ENCODE data around the gene NECTIN1. TPM values are rescaled to one million over a fixed set of nuclear protein-coding genes. Genes with fewer than 3 reads are reported as not detected.
A peak's percentile ranks its signal among the peaks of the same experiment; 100 is the strongest.

Gene NECTIN1
- total RNA-seq, 4 donors from 2014 or later = 11.6 to 23.6 (median 16.6) TPM

DNA sequence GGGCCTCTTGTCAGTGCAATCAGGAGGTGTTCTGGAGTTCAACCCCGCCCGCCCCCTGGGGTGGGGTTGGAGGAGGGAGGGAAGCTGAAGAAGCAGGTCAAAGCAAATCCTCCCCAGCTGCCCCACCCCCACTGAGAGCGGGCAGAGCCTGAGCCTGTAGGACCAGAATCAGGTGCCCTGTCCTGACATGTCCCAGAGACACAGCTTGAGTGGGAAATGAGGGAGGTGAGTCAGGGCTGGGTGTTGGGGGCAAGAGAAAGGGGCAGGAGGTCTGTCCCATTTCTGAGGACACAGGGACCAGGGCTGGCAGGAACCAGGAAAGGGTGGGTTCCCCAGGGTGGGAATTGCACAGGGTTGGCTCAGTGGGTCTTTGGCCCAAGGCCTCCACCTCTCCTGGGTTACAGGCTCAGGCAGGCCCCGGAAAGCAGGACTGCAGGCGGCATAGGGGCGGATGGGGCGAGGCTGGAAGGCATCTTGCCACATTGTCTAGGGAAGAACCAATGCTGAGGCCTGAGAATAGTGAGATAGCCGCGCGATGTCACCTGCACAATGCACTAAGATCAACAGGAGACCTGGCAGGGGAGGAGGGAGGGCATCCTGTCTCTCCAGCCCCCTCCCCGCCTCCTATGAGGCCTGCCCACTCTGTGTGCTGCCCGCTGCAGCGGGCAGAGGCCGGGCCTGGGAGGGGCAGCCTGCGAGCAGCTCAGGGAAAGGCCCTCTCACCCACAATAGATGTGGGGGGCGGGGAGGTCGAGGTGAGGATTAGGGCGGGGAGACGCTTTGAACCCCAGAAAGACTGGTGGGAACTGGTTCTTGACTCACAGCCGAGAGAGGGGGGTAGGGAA, 32.4 kb downstream of the NECTIN1 start:
- Histone ChIP-seq H3K27me3 (no peaks in the 10 kb centered on the region), H3K4me1 (peaks cover 0 to 53% (median 3%) of the 10 kb centered on the region in 4 donors), H3K27ac (no peak overlapping the region), H3K9me3 (no peaks in the 10 kb centered on the region), H3K4me3 (no peak overlapping the region), H3K36me3 (no peaks in the 10 kb centered on the region)
- TF ChIP-seq, protein P1, sequence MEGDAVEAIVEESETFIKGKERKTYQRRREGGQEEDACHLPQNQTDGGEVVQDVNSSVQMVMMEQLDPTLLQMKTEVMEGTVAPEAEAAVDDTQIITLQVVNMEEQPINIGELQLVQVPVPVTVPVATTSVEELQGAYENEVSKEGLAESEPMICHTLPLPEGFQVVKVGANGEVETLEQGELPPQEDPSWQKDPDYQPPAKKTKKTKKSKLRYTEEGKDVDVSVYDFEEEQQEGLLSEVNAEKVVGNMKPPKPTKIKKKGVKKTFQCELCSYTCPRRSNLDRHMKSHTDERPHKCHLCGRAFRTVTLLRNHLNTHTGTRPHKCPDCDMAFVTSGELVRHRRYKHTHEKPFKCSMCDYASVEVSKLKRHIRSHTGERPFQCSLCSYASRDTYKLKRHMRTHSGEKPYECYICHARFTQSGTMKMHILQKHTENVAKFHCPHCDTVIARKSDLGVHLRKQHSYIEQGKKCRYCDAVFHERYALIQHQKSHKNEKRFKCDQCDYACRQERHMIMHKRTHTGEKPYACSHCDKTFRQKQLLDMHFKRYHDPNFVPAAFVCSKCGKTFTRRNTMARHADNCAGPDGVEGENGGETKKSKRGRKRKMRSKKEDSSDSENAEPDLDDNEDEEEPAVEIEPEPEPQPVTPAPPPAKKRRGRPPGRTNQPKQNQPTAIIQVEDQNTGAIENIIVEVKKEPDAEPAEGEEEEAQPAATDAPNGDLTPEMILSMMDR (IDR thresholded peaks at IDR 0.05) = no peak
- TF ChIP-seq POLR2A (IDR thresholded peaks at IDR 0.05) = no peak
- DNase-seq = peak in 2 of 3 donors; percentile 56 to 68

DNA sequence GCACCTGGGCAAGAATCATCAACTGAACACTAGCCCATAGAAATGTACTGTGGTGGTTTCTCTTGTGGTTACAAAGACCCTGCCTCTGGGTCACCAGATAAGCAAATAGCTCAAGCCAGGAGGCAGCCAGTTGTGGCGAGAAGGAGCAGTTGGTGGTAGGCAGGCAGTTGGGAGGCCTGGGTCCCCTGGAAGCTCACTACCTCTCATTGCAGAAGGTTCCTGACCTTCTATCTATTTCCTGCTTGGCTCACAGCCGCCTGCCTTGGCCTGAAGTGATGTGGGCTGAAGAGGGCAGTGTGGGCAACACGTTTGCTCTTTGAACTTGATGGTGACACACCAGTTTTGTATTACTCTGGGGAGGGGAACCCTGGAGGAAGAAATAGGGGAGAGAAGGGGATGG, 34.7 kb downstream of the NECTIN1 start:
- peak overlapping the region in 2 of 4 donors; percentile 5 to 55 for H3K27ac ChIP-seq
- no peak for TF ChIP-seq POLR2A (IDR thresholded peaks at IDR 0.05)
- TF ChIP-seq, protein P1 (IDR thresholded peaks at IDR 0.05) = peak in 3 of 6 experiments; percentile 37 to 51 (median 39)

DNA sequence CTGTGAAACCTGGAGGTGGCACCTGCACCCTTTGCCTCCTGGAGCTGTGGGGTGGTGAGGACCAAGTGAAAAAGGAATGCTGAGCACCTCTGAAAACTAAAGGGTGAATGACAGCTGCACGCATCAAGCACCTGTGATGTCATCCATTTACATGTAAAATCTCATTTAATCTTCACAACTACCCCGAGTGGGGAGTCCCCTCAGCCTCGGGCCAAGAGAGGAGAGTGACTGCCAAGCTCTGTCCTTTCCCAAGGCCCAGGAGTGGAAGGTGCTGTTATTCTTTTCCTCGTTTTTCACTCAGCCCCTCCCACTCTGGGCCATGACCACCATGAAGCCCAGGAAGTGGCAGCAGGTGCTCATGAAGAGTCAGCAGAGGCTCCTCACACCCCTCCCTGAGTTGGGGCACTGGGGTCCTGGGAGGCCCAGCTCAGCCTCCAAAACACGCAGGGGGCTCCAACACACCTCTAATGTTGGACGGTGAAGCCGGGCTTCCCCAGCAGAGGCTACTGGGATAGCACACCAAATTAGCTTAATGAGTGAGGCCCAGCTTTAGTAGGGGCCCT, 35.7 kb downstream of the NECTIN1 start:
- Histone ChIP-seq H3K4me1 (peaks cover 0 to 23% (median under 1%) of the 10 kb centered on the region in 4 donors), H3K36me3 (no peaks in the 10 kb centered on the region), H3K27ac (no peak overlapping the region), H3K9me3 (no peaks in the 10 kb centered on the region), H3K27me3 (no peaks in the 10 kb centered on the region), H3K4me3 (no peak overlapping the region)
- no peak for TF ChIP-seq POLR2A (IDR thresholded peaks at IDR 0.05)
- TF ChIP-seq, protein P1 (IDR thresholded peaks at IDR 0.05) = no peak
- DNase-seq = no peak

More for the DNA sequence above, 34.7 kb downstream of the NECTIN1 start:
- no peaks in the 10 kb centered on the region for H3K9me3 ChIP-seq
- peak in 2 of 3 donors; percentile 76 to 85 for DNase-seq
- H3K4me3 ChIP-seq = no peak overlapping the region
- no peaks in the 10 kb centered on the region for H3K36me3 ChIP-seq
- H3K4me1 ChIP-seq = peaks cover 0 to 33% (median 3%) of the 10 kb centered on the region in 4 donors
- H3K27me3 ChIP-seq = no peaks in the 10 kb centered on the region

DNA sequence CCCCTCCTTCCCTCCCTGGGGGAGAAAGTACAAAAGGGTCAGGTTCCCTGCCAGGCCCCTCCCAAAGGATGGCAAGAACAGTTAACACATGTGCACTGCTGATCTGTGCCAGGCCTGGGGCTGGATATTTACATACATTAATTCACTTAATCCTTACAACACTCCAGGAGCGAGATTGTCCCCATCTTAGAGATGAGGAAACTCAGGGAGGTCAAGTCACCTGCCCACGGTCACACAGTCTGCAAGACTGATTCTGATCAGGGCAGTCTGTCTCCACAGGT, 36.5 kb downstream of the NECTIN1 start:
- Histone ChIP-seq H3K4me1 (peaks cover 0 to 15% (median 0%) of the 10 kb centered on the region in 4 donors), H3K27ac (no peak overlapping the region), H3K9me3 (no peaks in the 10 kb centered on the region), H3K4me3 (no peak overlapping the region), H3K36me3 (no peaks in the 10 kb centered on the region), H3K27me3 (no peaks in the 10 kb centered on the region)
- TF ChIP-seq, protein P1 (IDR thresholded peaks at IDR 0.05) = no peak
- no peak for TF ChIP-seq POLR2A (IDR thresholded peaks at IDR 0.05)
- no peak for DNase-seq

DNA sequence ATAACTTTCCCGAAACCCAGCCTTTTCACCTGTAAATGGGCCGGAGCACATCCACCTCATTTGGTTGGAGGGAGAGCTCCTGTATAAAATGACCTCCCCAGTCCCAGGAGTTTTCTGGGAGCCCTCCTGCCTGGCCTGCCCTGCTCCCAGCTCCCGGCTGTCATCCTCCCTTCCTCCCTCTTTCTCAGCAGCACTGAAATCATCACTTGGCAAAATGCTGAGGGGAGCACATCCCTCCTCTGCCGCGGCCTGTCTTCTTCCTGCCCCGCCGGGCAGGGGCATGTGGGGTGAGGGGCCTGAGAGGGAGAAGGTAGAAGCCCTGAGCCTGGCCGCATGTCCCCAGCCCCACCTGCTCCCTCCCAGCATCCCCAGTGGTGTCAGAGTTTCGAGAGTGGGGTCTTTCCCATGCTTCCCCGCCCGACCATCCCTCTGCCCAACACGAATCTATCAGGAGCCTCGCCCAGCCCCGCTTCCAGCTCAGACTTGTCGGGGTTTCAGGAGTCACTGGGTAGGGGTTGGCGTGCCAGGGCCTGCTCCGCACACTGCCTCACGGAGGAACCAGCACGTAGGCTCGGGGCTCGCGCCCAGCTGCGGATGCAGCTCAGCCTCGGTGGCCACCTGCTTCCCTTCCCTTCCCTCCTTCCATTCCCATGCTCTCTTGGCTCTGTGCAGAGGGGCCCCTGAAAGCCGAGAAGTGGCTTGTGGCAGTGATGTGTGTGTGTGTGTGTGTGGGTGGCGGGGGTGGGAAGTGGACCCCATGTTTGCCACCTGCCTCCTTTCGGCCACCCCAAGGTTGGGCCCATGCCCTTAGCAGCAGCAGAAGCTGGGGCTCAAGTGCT, 37.1 kb downstream of the NECTIN1 start:
- Histone ChIP-seq H3K4me3 (no peak overlapping the region), H3K27me3 (no peaks in the 10 kb centered on the region), H3K9me3 (no peaks in the 10 kb centered on the region), H3K27ac (no peak overlapping the region), H3K4me1 (peaks cover 0 to 9% (median 0%) of the 10 kb centered on the region in 4 donors), H3K36me3 (no peaks in the 10 kb centered on the region)
- TF ChIP-seq, protein P1 (IDR thresholded peaks at IDR 0.05) = no peak
- TF ChIP-seq POLR2A (IDR thresholded peaks at IDR 0.05) = no peak
- no peak for DNase-seq
